Non-pigmented ciliary epithelial cell (primary cell): ENCODE measurements around the gene TAL2.
"Not testable (repeated sequence)": the region's sequence is repeated elsewhere in the genome, so short reads cannot be mapped to it uniquely, and the experiment has no call there.

ENCODE experiments used
- DNase-seq: peaks from one replicate; pipeline ENCODE4 v3.0.0-alpha.2; 2010; ENCODE audit warnings: low read depth

Gene TAL2

DNA sequence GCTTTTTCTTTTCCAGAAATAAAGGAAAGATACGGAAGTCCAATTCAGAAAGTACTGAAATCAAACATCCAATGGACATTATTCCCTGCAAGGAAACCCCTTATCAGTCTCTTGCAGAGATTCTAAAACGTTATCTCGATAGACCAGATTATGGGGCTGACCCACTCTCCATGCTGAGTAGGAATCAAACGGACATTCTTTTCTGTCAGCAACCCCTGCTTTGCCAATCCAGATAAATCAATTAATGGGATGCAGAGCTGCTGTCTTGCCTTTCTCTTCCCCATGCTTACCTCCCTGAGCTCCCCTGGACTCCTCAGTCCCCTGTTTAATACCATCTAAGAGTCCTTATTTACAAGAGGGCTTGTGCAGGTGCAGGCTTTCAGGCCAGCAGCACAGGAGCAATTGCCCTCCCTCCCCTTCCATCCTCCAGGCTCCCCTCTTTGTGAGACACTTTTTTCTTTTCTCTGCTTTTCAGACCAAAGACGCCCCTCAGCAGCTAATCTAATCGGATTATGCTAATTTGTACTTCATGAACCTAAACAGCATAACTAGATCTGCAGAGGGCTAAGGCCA is 14.2 kb downstream of the TAL2 start:
- DNase-seq: no peak

- no peak for DNase-seq
Observed at GRCh38 chr9:105678163-105678562, 15.9 kb downstream of the TAL2 start.

- DNase-seq: no peak
Observed at GRCh38 chr9:105678781-105679180, 16.5 kb downstream of the TAL2 start.

DNA sequence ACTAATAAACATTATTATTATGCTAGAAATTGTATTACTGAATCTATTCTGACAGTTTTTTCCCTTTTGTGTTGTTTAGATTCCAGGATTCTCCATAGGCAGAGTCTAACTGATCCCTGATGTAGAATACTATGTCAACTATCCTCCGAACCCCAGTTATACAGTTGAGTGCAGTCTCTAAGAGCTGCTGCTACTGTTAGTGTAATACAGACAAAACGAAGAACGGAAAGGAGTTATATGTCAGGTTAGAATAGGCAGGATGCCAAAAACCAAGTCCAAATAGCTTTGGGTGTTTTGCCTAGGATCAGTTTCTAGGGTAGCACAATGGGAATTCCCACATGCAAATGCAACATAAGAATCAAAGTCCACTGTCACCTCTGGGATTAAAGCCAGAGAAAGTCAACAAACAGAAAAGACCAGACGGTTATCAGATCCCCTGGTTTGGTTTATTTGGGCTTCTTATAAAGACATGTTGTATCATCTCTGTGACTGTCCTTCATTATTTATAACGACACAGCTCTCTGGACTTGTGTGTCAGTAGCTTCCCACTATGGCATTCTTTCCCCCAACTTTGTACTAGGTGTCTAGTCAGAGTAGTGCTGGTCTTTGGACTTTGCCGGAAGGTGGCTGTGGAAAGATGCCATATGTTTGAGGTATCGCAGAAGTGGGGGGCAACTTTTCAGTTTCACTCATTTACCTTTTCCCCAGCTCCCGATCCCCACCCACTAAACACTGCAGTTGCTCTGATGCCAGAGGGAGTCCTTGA is 17.2 kb downstream of the TAL2 start:
- no peak for DNase-seq

- no peak for DNase-seq
Observed at GRCh38 chr9:105681313-105681712, 19.1 kb downstream of the TAL2 start.

GRCh38 chr9:105681724-105682123 is 19.5 kb downstream of the TAL2 start:
- no peak for DNase-seq

- no peak for DNase-seq
Observed at GRCh38 chr9:105683688-105684275, 21.5 kb downstream of the TAL2 start.

DNA sequence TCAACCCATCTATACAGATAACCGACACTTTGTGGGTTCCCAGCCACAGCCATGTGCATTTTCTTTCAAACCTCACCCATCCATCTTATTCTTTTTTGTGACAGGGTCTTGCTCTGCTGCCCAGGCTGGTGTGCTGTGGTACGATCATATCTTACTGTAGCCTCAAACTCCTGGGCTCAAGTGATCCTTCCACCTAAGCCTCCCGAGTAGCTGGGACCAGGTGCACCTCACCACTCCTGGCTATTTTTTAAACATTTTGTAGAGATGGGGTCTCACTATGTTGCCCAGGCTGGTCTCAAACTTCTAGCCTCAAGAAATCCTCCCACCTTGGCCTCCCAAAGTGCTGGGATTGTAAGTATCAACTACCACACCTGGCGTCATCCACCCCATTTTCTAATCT is 24.7 kb downstream of the TAL2 start:
- no peak for DNase-seq

- DNase-seq: no peak
Observed at GRCh38 chr9:105690742-105691141, 28.5 kb downstream of the TAL2 start.

GRCh38 chr9:105693435-105694189 is 31.4 kb downstream of the TAL2 start:
- DNase-seq: no peak

DNA sequence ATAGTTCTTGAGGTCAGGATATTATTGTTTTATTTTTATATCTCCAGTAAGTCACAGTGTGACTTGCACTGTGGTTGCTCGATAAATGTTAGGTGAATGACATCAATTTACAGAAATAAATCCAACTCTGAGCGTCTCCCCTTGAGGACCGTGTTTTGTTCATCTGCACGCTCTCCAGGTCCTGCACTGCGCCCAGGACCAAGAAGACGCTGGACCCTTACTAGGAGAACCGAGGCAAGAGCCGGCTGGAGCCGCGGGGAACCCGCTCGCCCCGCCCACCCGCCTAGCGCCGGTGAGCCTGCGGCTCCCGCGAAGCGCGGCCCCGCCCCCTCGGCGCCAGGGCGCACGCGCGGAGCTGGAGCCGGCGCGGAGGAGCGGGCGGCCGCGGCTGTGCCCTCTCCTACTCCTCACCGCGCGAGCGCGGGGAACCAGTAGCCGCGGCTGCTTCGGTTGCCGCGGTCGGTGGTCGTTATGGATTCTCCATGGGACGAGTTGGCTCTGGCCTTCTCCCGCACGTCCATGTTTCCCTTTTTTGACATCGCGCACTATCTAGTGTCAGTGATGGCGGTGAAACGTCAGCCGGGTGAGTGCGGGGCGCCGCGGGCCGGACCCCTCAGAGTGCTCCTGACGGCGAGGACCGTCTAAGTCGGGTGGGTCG is 32.1 kb downstream of the TAL2 start, which contains the start of gene TMEM38B:
TSS of gene TMEM38B (plus strand) at position 352 of the 658 bp plus-strand sequence. CDS start at position 472, 120 bp downstream.
- no peak for DNase-seq

DNA sequence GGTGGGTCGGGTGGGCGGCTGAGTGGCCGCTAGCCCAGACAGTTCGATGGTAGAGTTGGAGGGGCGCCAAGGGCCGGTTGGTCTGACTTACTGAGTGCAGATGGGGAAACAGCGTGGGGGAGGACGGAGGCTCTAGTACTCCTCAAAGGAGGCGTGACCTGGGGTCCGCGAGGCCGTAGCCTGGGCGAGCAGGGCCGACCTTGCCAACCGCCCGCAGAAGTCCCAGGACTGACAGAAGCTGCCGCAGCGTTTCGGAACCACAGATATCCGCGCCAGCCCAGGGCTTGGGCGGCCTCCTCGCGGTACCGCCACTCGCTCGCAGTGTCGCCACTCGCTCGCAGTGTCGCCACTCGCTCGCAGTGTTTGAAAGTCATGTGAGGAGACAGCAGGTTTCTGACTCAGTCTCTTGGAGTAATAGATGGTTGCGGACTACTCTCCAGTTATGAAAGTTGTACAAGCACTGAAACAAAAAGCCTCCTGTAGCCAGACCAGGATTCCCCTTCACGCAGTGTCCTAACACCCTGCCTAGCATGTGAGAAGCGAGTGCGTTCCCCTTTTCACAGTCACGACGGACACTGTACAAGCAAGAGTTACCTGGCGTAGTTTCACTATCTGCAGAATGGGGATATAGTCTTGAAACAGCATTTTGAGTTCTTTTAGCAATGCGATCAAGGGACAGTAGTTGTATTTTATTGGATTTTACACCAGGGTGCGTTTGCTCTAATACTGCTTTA is 32.8 kb downstream of the TAL2 start:
- DNase-seq: no peak

DNA sequence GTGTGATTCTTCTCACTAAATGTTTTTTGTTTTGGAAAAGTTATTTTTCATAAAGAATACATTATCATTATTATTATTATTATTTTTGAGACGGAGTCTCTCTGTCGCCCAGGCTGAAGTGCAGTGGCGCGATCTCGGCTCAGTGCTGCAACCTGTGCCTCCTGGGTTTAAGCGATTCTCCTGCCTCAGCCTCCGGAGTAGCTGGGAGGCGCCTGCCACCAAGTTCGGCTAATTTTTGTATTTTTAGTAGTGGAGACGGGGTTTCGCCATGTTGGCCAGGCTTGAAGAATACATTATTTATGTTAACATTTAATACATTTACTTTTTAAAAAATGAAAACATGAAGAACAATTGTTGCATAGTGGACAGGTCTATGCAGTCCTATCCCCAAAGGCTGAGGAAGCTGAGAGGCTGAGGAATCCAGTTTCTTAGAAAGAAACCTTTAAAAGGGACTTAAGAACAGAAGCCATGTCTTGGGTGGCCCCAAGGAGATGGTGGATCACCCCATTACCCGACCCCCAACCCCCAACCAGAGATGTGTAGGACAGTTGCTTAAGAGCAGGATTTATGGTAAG is 34.0 kb downstream of the TAL2 start:
- DNase-seq: no peak

DNA sequence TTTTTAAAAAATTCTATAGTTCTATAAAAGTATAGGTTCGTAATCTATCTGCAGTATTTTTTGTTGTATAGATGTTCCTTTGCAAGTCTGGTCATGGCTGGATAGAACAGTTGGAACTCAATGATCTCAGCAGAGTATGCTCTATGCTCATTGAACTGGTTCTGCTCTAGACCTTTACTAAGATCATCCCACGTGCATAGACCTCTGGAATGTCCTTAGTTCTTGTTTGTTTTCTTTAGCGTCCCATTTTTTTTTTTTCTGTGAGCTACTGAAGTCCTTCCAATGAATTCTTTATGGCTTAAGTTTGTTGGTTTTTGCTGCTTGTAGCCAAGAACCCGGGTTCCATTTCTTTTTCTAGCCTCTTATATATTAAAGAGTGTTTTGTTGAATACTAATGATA is 35.6 kb downstream of the TAL2 start:
- DNase-seq: no peak

GRCh38 chr9:105698348-105698870 is 36.2 kb downstream of the TAL2 start:
- no peak for DNase-seq

DNA sequence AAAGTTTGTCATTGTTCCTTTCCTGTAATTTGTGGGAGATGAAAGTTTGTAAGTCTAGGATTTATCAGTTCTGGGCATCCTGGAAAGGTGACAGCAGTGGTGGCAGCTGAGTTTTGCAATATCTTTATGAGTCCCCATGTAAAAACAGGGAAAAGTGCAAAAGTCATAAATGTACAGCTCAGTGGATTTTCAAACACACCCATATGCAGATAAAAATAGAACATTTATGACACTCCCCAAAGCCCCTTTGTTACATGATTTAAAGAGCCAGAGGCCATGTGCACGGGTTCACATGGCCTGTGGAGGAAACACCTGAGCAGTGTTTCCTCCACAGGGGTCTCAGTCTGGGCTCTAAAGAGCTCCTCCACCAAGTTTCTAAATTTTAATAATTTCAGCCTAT is 38.4 kb downstream of the TAL2 start:
- no peak for DNase-seq

- DNase-seq: no peak
Observed at GRCh38 chr9:105701145-105701544, 38.9 kb downstream of the TAL2 start.

DNA sequence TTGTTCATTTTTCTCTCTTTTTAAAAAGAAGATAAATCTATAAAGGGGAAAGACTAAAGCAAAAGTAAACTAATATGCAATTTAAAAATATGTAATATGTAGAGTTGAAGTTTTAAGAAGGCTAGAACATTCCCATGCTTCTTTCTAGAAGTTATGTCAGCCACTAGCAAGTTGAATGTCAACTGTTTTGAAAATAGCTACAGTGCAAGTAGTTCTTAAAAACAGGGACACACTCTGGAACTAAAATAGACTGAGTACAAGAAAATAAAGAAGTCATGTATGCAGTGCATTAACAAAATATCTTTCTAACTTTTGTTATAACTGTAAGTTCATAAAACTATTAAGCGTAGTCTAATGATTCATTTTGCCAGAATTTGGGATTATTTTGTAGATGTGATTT is 40.0 kb downstream of the TAL2 start:
- no peak for DNase-seq

- not testable (repeated sequence) for DNase-seq
Observed at GRCh38 chr9:105703638-105704037, 41.4 kb downstream of the TAL2 start.

- no peak for DNase-seq
Observed at GRCh38 chr9:105706156-105706555, 43.9 kb downstream of the TAL2 start.

DNA sequence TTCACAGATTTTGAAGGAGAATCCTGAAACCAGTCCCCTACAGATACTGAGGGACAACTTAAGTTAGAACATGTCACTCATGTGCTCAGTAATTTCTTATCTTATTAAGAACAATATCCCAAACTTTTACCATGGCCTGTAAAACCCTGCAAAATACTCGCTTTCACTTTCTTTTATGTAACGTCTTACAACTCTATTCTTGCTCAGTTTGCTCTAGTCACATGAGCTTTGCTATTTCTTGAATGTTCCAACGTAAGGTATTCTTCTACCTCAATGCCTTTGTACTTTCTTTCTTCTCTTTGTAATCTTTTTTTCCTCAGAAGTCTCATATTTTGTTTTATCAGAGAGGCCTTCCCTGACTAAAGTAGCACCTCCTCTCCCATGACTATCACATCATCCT is 46.1 kb downstream of the TAL2 start:
- no peak for DNase-seq
